SK-N-SH (cell line): ENCODE data around the gene PSMA6. TPM values are rescaled to one million over a fixed set of nuclear protein-coding genes. Genes with fewer than 3 reads are reported as not detected.

Source experiments
- CTCF ChIA-PET: fragments of 300-600, 350-600 bp; formaldehyde crosslinking; extraction: SDS; loops from one replicate; lab custom pipeline; 2021; lab: Yijun Ruan, JAX
- POLR2A ChIA-PET: fragments of 350-600 bp; sonication (Branson Sonifier 250); formaldehyde crosslinking; extraction: SDS; loops from one replicate; lab custom pipeline; 2020; ENCODE audit warnings: antibody characterized with exemption, inconsistent platforms; lab: Yijun Ruan, JAX
- DNase-seq: peaks from one replicate; pipeline ENCODE4 v3.0.0; 2012
- H2AFZ ChIP-seq: fragments of 200-600 bp; sonication (generic); 2 replicates; pipeline ENCODE4 v1.8.1; 2016; ENCODE audit warnings: antibody characterized with exemption, mild to moderate bottlenecking, low read depth
- H3F3A ChIP-seq: fragments of 200-600 bp; sonication (generic); replicated peaks from 2 replicates; pipeline ENCODE3; 2016; ENCODE audit warnings: antibody characterized with exemption, mild to moderate bottlenecking; ENCODE audit not compliant: insufficient read depth
- H3K27ac ChIP-seq, 2 experiments: fragments of 200-500 bp in 1 of 2; fragments of 200-600 bp in 1 of 2; sonication (Bioruptor generic) in 1 of 2; sonication (generic), shearing (Covaris generic) in 1 of 2; 2 replicates each; pipeline versions ENCODE4 v1.5.1 to v1.6.1; 2014 to 2016; ENCODE audit warnings: low read depth in 2 of 2, inconsistent platforms in 1 of 2, low read length in 1 of 2, mild to moderate bottlenecking in 1 of 2, mixed read lengths in 1 of 2
- H3K27me3 ChIP-seq: fragments of 200-600 bp; sonication (generic), shearing (Covaris generic); 2 replicates; pipeline ENCODE4 v1.6.1; 2016; ENCODE audit warnings: mixed run types; ENCODE audit not compliant: insufficient read depth
- H3K36me3 ChIP-seq, 2 experiments: fragments of 200-500 bp in 1 of 2; fragments of 200-600 bp in 1 of 2; sonication (Bioruptor generic) in 1 of 2; sonication (generic) in 1 of 2; replicated peaks in 1 of 2; 2 replicates each; pipeline versions ENCODE3 to v1.5.1; 2014 to 2016; ENCODE audit warnings: low read length in 1 of 2, mild to moderate bottlenecking in 1 of 2; ENCODE audit not compliant: insufficient read depth in 2 of 2, control insufficient read depth in 1 of 2
- H3K4me1 ChIP-seq, 2 experiments: fragments of 200-500 bp in 1 of 2; fragments of 200-600 bp in 1 of 2; sonication (Bioruptor generic) in 1 of 2; sonication (generic), shearing (Covaris generic) in 1 of 2; 2 replicates each; pipeline versions ENCODE4 v1.5.1 to v1.6.1; 2014 to 2016; ENCODE audit warnings: low read depth in 1 of 2, low read length in 1 of 2, mixed run types in 1 of 2; ENCODE audit not compliant: insufficient read depth in 2 of 2, control insufficient read depth in 1 of 2
- H3K4me2 ChIP-seq: fragments of 200-600 bp; sonication (generic), shearing (Covaris generic); 2 replicates; pipeline ENCODE4 v1.6.1; 2017; ENCODE audit warnings: mixed run types
- H3K4me3 ChIP-seq, 2 experiments: fragments of 200-500 bp in 1 of 2; fragments of 200-600 bp in 1 of 2; sonication (Bioruptor generic) in 1 of 2; sonication (generic), shearing (Covaris generic) in 1 of 2; 2 replicates each; pipeline versions ENCODE4 v1.5.1 to v1.8.1; 2014 to 2016; ENCODE audit warnings: low read depth in 2 of 2, inconsistent platforms in 1 of 2, low read length in 1 of 2, mild to moderate bottlenecking in 1 of 2, mixed read lengths in 1 of 2, moderate library complexity in 1 of 2
- H3K79me2 ChIP-seq: fragments of 200-600 bp; sonication (generic); 2 replicates; pipeline ENCODE4 v1.8.1; 2017; ENCODE audit warnings: mild to moderate bottlenecking; ENCODE audit not compliant: insufficient read depth
- H3K9ac ChIP-seq: fragments of 200-600 bp; sonication (generic); 2 replicates; pipeline ENCODE4 v1.6.1; 2017; ENCODE audit warnings: mixed run types
- H3K9me2 ChIP-seq: fragments of 200-600 bp; sonication (generic); 2 replicates; pipeline ENCODE4 v1.6.1; 2017; ENCODE audit warnings: mixed run types
- H3K9me3 ChIP-seq: fragments of 200-600 bp; sonication (generic); 2 replicates; pipeline ENCODE4 v1.6.1; 2017; ENCODE audit warnings: mixed run types, mild to moderate bottlenecking, moderate library complexity
- H4K20me1 ChIP-seq: fragments of 200-600 bp; sonication (generic); 2 replicates; pipeline ENCODE4 v1.6.1; 2017; ENCODE audit warnings: mild to moderate bottlenecking, mixed run types; ENCODE audit not compliant: insufficient read depth
- ELF1 ChIP-seq: IDR thresholded peaks from 2 replicates; pipeline ENCODE4 v1.4.0; 2012
- FOSL2 ChIP-seq: IDR thresholded peaks from 2 replicates; pipeline ENCODE4 v1.4.0; 2012; ENCODE audit warnings: low read depth, mild to moderate bottlenecking, moderate library complexity, borderline replicate concordance
- FOXM1 ChIP-seq: IDR thresholded peaks from 2 replicates; pipeline ENCODE4 v1.4.0; 2012; ENCODE audit warnings: low read depth, mild to moderate bottlenecking
- GATA2 ChIP-seq: sonication (generic); formaldehyde crosslinking; IDR thresholded peaks from 2 replicates; pipeline ENCODE4 v1.5.0; 2020; ENCODE audit warnings: mild to moderate bottlenecking, missing genetic modification reagents
- NRF1 ChIP-seq: IDR thresholded peaks from 2 replicates; pipeline ENCODE4 v1.6.1; 2012; ENCODE audit warnings: low read depth, mild to moderate bottlenecking, low read length
- PBX3 ChIP-seq: IDR thresholded peaks from 2 replicates; pipeline ENCODE4; 2012
- RAD21 ChIP-seq: IDR thresholded peaks from 2 replicates; pipeline ENCODE4 v1.6.1; 2012; ENCODE audit warnings: mild to moderate bottlenecking, low read length
- RXRA ChIP-seq: IDR thresholded peaks from 2 replicates; pipeline ENCODE4 v1.4.0; 2012; ENCODE audit warnings: low read depth, mild to moderate bottlenecking, borderline replicate concordance
- TAF1 ChIP-seq: IDR thresholded peaks from 2 replicates; pipeline ENCODE4 v1.6.1; 2012; ENCODE audit warnings: low read depth, mild to moderate bottlenecking, low read length, moderate library complexity, borderline replicate concordance
- USF1 ChIP-seq: IDR thresholded peaks from 2 replicates; pipeline ENCODE4 v1.4.0; 2012; ENCODE audit warnings: low read depth, borderline replicate concordance
- WGBS: methylation state at CpG from one replicate; pipeline ENCODE4 v1.1.6; 2017; ENCODE audit warnings: low lambda C conversion rate; 5-methylcytosine and 5-hydroxymethylcytosine counted together
- polyA plus RNA-seq, 3 experiments: library from polyadenylated mRNA; depleted of rRNA; stranded (reverse); fragments of >200 nt; gene quantifications; 2 replicates each; pipeline ENCODE4 v1.2.3, GENCODE V29; 2012
- TF ChIP-seq, protein P1 (sequence below): IDR thresholded peaks from 2 replicates; pipeline ENCODE4 v1.4.0; 2012; ENCODE audit warnings: low read depth, borderline replicate concordance
- TF ChIP-seq, protein P2 (sequence below): fragments of 150-350 bp; IDR thresholded peaks from 2 replicates; pipeline ENCODE4 v1.6.1; 2016; ENCODE audit warnings: mild to moderate bottlenecking, low read depth, low read length
- TF ChIP-seq, protein P3 (sequence below): IDR thresholded peaks from 2 replicates; pipeline ENCODE4 v1.6.1; 2012; ENCODE audit warnings: mild to moderate bottlenecking, low read depth, low read length, moderate library complexity

The PSMA6 gene
- polyA plus RNA-seq, 1 of the 3 experiments (the other 2 are of a cell fraction) = 174 TPM

DNA sequence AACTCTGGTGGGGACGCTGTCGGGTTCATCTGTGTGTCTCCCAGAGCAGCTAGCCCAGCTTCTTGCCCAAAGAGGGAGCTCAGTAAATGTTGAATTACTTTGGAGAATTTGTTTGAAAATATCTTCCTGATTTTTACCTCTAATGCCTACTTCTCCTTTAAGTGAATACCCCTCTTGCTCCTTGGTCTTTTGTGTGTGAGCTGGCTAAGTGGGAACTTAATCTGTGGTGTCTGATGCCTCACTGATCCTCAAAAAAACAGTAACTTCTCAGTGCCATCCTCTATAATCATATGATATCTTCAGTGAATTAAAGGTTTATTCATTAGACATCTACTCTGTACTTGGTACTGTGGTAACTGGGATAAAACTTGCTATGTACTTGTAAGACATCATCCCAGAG, 7.7 kb upstream of the PSMA6 start (continued):
- TF ChIP-seq FOSL2 (no peak), RAD21 (no peak), PBX3 (no peak), FOXM1 (no peak), GATA2 (CRISPR knock-in tag) (no peak)
- TF ChIP-seq, protein P1, sequence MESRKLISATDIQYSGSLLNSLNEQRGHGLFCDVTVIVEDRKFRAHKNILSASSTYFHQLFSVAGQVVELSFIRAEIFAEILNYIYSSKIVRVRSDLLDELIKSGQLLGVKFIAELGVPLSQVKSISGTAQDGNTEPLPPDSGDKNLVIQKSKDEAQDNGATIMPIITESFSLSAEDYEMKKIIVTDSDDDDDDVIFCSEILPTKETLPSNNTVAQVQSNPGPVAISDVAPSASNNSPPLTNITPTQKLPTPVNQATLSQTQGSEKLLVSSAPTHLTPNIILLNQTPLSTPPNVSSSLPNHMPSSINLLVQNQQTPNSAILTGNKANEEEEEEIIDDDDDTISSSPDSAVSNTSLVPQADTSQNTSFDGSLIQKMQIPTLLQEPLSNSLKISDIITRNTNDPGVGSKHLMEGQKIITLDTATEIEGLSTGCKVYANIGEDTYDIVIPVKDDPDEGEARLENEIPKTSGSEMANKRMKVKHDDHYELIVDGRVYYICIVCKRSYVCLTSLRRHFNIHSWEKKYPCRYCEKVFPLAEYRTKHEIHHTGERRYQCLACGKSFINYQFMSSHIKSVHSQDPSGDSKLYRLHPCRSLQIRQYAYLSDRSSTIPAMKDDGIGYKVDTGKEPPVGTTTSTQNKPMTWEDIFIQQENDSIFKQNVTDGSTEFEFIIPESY = no peak
- TF ChIP-seq, all 33 proteins: peak for 0

DNA sequence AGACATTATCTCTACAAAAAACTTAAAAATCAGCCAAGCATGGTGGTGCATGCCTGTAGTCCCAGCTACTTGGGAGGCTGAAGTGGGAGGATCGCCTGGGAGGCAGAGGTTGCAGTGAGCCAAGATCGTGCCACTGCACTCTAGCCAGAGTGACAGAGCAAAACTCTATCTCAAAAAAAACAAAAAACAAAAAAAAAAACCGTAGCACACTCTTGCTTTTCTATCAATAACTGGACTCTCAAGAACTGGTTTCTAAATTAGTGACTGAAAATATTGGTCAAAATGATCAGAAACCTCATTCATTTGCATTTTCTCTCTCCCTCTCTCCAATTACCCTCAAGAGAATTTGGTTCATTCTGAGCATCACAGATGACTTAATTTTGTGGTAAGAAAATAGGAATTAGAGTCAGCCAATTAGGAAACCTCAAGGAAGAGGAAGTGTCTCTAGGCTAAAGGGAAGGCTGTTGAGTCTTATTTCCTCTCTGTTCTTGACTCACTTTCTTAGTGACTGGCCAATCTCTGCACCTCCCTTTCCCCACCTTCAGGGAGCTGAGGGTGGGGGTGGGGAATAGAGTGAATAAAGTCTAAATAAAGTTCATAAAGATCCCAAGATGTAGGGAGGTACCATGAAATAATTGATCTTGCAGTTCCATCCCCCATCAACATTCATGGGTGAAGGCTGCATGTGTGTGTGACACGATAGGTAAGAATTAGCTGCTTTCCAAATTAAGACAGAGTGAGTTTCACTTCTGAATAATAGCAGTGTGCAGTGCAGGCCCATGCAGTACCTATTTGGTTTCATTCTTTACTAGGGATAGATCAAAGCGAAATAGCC, 6.8 kb upstream of the PSMA6 start:
- no peak for DNase-seq
- H3K9me3 ChIP-seq = no peaks in the 10 kb centered on the region
- H3K9me2 ChIP-seq = no peaks in the 10 kb centered on the region
- H4K20me1 ChIP-seq = no peaks in the 10 kb centered on the region
- no peak overlapping the region for H3K4me2 ChIP-seq
- no peak for TF ChIP-seq TAF1
- TF ChIP-seq, protein P2, sequence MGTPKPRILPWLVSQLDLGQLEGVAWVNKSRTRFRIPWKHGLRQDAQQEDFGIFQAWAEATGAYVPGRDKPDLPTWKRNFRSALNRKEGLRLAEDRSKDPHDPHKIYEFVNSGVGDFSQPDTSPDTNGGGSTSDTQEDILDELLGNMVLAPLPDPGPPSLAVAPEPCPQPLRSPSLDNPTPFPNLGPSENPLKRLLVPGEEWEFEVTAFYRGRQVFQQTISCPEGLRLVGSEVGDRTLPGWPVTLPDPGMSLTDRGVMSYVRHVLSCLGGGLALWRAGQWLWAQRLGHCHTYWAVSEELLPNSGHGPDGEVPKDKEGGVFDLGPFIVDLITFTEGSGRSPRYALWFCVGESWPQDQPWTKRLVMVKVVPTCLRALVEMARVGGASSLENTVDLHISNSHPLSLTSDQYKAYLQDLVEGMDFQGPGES = no peak
- no peak for TF ChIP-seq NRF1
- TF ChIP-seq RXRA = no peak
- TF ChIP-seq USF1 = no peak
- TF ChIP-seq ELF1 = no peak
- TF ChIP-seq, protein P3, sequence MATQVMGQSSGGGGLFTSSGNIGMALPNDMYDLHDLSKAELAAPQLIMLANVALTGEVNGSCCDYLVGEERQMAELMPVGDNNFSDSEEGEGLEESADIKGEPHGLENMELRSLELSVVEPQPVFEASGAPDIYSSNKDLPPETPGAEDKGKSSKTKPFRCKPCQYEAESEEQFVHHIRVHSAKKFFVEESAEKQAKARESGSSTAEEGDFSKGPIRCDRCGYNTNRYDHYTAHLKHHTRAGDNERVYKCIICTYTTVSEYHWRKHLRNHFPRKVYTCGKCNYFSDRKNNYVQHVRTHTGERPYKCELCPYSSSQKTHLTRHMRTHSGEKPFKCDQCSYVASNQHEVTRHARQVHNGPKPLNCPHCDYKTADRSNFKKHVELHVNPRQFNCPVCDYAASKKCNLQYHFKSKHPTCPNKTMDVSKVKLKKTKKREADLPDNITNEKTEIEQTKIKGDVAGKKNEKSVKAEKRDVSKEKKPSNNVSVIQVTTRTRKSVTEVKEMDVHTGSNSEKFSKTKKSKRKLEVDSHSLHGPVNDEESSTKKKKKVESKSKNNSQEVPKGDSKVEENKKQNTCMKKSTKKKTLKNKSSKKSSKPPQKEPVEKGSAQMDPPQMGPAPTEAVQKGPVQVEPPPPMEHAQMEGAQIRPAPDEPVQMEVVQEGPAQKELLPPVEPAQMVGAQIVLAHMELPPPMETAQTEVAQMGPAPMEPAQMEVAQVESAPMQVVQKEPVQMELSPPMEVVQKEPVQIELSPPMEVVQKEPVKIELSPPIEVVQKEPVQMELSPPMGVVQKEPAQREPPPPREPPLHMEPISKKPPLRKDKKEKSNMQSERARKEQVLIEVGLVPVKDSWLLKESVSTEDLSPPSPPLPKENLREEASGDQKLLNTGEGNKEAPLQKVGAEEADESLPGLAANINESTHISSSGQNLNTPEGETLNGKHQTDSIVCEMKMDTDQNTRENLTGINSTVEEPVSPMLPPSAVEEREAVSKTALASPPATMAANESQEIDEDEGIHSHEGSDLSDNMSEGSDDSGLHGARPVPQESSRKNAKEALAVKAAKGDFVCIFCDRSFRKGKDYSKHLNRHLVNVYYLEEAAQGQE = no peak
- POLR2A ChIA-PET = no interaction called here
- CTCF ChIA-PET = interaction anchor here (1.1 kb wide), 1 partner anchor 10 kb away, joined by 5 read pairs; no protein-coding TSS in a partner anchor
- no peaks in the 10 kb centered on the region for H3K4me1 ChIP-seq
- H3K27ac ChIP-seq = no peak overlapping the region
- H2AFZ ChIP-seq = no peak overlapping the region
- no peak overlapping the region for H3K9ac ChIP-seq
- no peaks in the 10 kb centered on the region for H3K27me3 ChIP-seq
- H3K79me2 ChIP-seq = no peaks in the 10 kb centered on the region
- peaks cover 2 to 4% of the 10 kb centered on the region in 2 experiments for H3K36me3 ChIP-seq
- 95% methylated on average over 5 of the region's 5 CpGs for WGBS
- no peak overlapping the region for H3K4me3 ChIP-seq
- H3F3A ChIP-seq = peaks cover 11% of the 10 kb centered on the region
